BE2C (cell line): ENCODE results near the gene IGF2.

ENCODE experiments used
- DNase-seq: peaks from one replicate; pipeline ENCODE4 v3.0.0-alpha.2; 2020
- H3K27me3 ChIP-seq: fragments of 250-450 bp; sonication (Bioruptor Pico); 2 replicates; pipeline ENCODE4 v1.5.1; 2020; ENCODE audit warnings: mild to moderate bottlenecking
- H3K36me3 ChIP-seq: fragments of 250-450 bp; sonication (Bioruptor Pico); 2 replicates; pipeline ENCODE4 v1.5.1; 2020; ENCODE audit warnings: mild to moderate bottlenecking
- H3K4me1 ChIP-seq: fragments of 250-450 bp; sonication (Bioruptor Pico); 2 replicates; pipeline ENCODE4 v1.5.1; 2020
- H3K4me3 ChIP-seq: 2 replicates; pipeline ENCODE4 v1.5.1; 2011; ENCODE audit warnings: low read depth, low read length
- H3K9me3 ChIP-seq: fragments of 250-450 bp; sonication (Bioruptor Pico); 2 replicates; pipeline ENCODE4 v1.5.1; 2020
- CTCF ChIP-seq: IDR thresholded peaks from 2 replicates; pipeline ENCODE4 v1.5.1; 2012; ENCODE audit warnings: mild to moderate bottlenecking, low read depth, low read length

Gene IGF2

GRCh38 chr11:2137202-2138067 lies 1.8 kb downstream of the IGF2 start:
- Histone ChIP-seq H3K27me3 (no peaks in the 10 kb centered on the region; the same call in 1 of the 2 replicates), H3K4me3 (peak overlapping the region; percentile 84), H3K36me3 (peaks cover 52% of the 10 kb centered on the region), H3K4me1 (peaks cover 5% of the 10 kb centered on the region), H3K9me3 (no peaks in the 10 kb centered on the region)
- no peak for TF ChIP-seq CTCF
- peak; percentile 86 for DNase-seq

GRCh38 chr11:2136952-2137201 lies 2.3 kb downstream of the IGF2 start:
- no peaks in the 10 kb centered on the region; the same call in 1 of the 2 replicates for H3K27me3 ChIP-seq
- H3K4me1 ChIP-seq = peaks cover 8% of the 10 kb centered on the region
- no peak for TF ChIP-seq CTCF
- peaks cover 56% of the 10 kb centered on the region for H3K36me3 ChIP-seq
- no peaks in the 10 kb centered on the region for H3K9me3 ChIP-seq
- peak overlapping the region; percentile 84 for H3K4me3 ChIP-seq
- DNase-seq = no peak

GRCh38 chr11:2136209-2136951 lies 2.8 kb downstream of the IGF2 start:
- no peaks in the 10 kb centered on the region; the same call in 1 of the 2 replicates for H3K27me3 ChIP-seq
- no peak for DNase-seq
- TF ChIP-seq CTCF = no peak
- H3K9me3 ChIP-seq = no peaks in the 10 kb centered on the region
- peaks cover 61% of the 10 kb centered on the region for H3K36me3 ChIP-seq
- H3K4me3 ChIP-seq = peak overlapping the region; percentile 84
- H3K4me1 ChIP-seq = peaks cover 8% of the 10 kb centered on the region

GRCh38 chr11:2135648-2136201 lies 3.5 kb downstream of the IGF2 start:
- Histone ChIP-seq H3K27me3 (no peaks in the 10 kb centered on the region; the same call in 1 of the 2 replicates), H3K36me3 (peaks cover 67% of the 10 kb centered on the region), H3K9me3 (no peaks in the 10 kb centered on the region), H3K4me3 (peak overlapping the region; percentile 84), H3K4me1 (peaks cover 12% of the 10 kb centered on the region)
- no peak for TF ChIP-seq CTCF
- DNase-seq = peak; percentile 69

- H3K4me3 ChIP-seq = peak overlapping the region; percentile 84
- no peak for TF ChIP-seq CTCF
- no peaks in the 10 kb centered on the region for H3K9me3 ChIP-seq
- peak; percentile 14 for DNase-seq
- peaks cover 69% of the 10 kb centered on the region for H3K36me3 ChIP-seq
- H3K4me1 ChIP-seq = peaks cover 13% of the 10 kb centered on the region
- no peaks in the 10 kb centered on the region; the same call in 1 of the 2 replicates for H3K27me3 ChIP-seq
These were observed 4.1 kb downstream of the IGF2 start for GRCh38 chr11:2135018-2135569.
